Transverse colon (tissue), 4 donors: ENCODE data around the gene CERK.

Experiments used
- CTCF ChIP-seq, 5 experiments: fragments of 200-600 bp in 3 of 5; fragments of 450-650 bp in 2 of 5; sonication (generic) in 3 of 5; IDR thresholded peaks; 1 replicate in 2 of 5; 2 replicates in 3 of 5; pipeline ENCODE4 v1.5.1; 2016 to 2017; ENCODE audit warnings: antibody characterized with exemption in 5 of 5, inconsistent platforms in 3 of 5, mild to moderate bottlenecking in 2 of 5, moderate library complexity in 1 of 5
- EP300 ChIP-seq: sonication (generic); formaldehyde crosslinking; IDR thresholded peaks from one replicate; pipeline ENCODE4 v1.6.1; 2017; ENCODE audit warnings: antibody characterized with exemption, low read depth
- POLR2AphosphoS5 ChIP-seq, 3 donors: sonication (generic); formaldehyde crosslinking; IDR thresholded peaks; one replicate each; pipeline ENCODE4 v1.6.1; 2016; ENCODE audit warnings: antibody characterized with exemption in 3 of 3

DNA sequence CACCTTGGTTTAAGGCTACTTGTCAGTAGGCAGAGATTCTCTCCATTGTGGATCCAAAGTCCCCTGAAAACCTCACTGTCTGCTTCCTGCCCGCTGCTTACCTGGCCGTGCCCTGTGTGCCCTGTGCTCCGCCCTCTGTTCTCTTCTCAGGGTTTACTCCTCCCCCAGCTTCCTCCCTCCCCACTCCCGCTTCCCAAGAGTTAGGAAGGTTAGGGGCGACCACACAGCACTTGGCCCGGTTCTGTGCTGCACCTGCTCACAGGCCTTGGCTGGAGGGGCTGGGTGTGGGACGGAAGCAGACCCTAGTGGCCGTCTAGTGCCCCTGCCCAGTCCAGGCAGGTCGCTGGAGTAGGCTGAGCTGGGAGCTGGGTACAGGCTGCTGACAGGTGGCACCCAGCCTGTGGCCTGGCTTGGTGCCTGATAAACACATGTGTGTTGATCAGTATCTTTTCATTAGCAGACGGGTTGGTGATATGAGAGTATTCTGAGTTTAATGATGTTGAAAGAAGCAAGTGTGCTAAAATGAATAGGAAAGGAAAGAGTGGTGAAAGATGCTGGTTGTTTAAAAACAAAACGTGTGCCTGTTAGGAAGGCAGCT is 77.3 kb downstream of the CERK start:
- TF ChIP-seq CTCF (IDR thresholded peaks at IDR 0.05) = no peak
- TF ChIP-seq POLR2AphosphoS5 (IDR thresholded peaks at IDR 0.05) = peak in 1 of 3 donors; percentile 27
- no peak for TF ChIP-seq EP300
